WERI-Rb-1 (cell line): ENCODE data around the gene CAMKK1.

Source experiments
- DNase-seq: peaks from one replicate; pipeline ENCODE4 v3.0.0-alpha.2; 2020
- H3K27ac ChIP-seq: fragments of 250-450 bp; sonication (Bioruptor Pico); 2 replicates; pipeline ENCODE4 v1.5.1; 2020; ENCODE audit warnings: mild to moderate bottlenecking, moderate library complexity
- H3K27me3 ChIP-seq: fragments of 250-450 bp; sonication (Bioruptor Pico); 2 replicates; pipeline ENCODE4 v1.5.1; 2021; ENCODE audit warnings: mild to moderate bottlenecking, low read depth, moderate library complexity; ENCODE audit not compliant: insufficient read depth, severe bottlenecking
- H3K36me3 ChIP-seq: fragments of 250-450 bp; sonication (Bioruptor Pico); 2 replicates; pipeline ENCODE4 v1.5.1; 2020; ENCODE audit warnings: mild to moderate bottlenecking, moderate library complexity
- H3K4me3 ChIP-seq: 2 replicates; pipeline ENCODE4 v1.5.1; 2011; ENCODE audit warnings: low read depth, mild to moderate bottlenecking, control low read depth, low read length
- H3K9me3 ChIP-seq: fragments of 250-450 bp; sonication (Bioruptor Pico); 2 replicates; pipeline ENCODE4 v1.5.1; 2021; ENCODE audit warnings: mild to moderate bottlenecking, moderate library complexity; ENCODE audit not compliant: severe bottlenecking
- CTCF ChIP-seq: IDR thresholded peaks from 2 replicates; pipeline ENCODE4 v1.5.1; 2011; ENCODE audit warnings: low read depth, mild to moderate bottlenecking, control low read depth, inconsistent platforms, low read length

CAMKK1 gene

DNA sequence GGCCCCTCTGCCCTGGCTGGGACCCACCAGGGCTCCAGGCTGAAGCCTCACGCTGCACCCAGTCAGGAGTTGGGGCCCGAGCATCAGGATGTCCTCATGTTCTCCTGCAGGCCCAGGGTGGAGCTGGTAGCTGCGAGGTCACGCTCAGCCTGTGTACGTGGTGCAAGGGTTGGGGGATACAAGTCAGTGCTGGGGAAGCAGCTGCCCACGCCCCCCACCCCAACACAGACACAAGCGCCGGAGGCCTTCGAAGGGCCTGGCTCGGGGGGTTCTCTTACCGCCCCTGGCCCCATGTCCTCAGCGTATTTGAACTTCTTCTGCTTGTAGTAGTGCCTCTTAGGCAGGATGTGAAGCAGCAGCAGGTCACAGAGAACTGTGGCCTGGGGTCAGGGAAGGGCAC lies 4.9 kb upstream of the CAMKK1 start:
- H3K27me3 ChIP-seq = no peaks in the 10 kb centered on the region
- no peaks in the 10 kb centered on the region for H3K36me3 ChIP-seq
- H3K4me3 ChIP-seq = no peak overlapping the region
- TF ChIP-seq CTCF = no peak
- no peak overlapping the region for H3K27ac ChIP-seq
- no peaks in the 10 kb centered on the region for H3K9me3 ChIP-seq
- DNase-seq = no peak

- no peaks in the 10 kb centered on the region for H3K9me3 ChIP-seq
- no peaks in the 10 kb centered on the region for H3K27me3 ChIP-seq
- TF ChIP-seq CTCF = no peak
- no peak for DNase-seq
- H3K36me3 ChIP-seq = no peaks in the 10 kb centered on the region
- no peak overlapping the region for H3K4me3 ChIP-seq
- H3K27ac ChIP-seq = no peak overlapping the region; the same call in 1 of the 2 replicates
Observed at GRCh38 chr17:3896968-3897235, 4.0 kb upstream of the CAMKK1 start.

DNA sequence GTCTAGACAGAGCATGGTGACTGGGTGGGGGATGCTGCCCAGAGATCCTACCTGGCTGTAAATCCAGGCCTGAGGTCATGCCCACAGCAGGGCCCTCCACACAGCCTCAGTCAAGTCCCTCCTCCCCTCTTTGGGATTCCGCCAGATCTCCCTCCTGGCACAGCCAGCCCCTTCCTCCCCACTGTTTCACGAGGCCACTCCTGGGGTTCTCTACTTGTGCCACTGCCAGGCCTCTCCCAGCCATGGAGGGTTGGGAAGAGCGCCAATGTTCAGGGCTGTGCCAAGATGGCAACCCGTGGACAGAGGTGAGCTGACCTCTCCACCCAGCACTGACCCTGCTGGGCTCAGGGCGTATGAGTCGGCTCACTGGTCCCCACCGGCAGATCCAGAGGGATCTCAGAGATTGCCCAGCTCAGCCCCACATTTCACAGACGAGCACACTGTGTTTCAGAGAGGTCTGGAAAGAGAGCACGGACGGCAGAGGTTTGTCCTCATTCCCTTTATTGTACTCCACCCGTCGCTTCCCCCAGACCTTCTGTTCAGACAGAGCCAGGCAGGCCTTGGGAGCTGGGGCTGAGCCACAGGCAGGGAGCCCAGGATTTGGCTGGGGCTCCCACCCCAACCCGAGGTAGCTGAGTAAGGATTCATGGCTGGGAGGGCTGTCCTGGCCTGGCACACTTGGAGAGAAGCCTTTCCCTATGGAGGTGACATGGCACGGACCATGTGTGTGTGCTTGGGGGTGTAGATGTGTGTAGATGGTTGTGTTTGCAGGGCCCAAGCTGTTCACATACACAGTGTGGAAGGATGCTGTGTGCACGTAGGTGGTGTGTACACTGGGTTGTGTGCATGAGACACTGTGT lies 3.5 kb upstream of the CAMKK1 start:
- no peaks in the 10 kb centered on the region for H3K9me3 ChIP-seq
- H3K27ac ChIP-seq = peak overlapping the region; percentile 38
- H3K27me3 ChIP-seq = no peaks in the 10 kb centered on the region
- no peak for DNase-seq
- TF ChIP-seq CTCF = no peak
- H3K36me3 ChIP-seq = no peaks in the 10 kb centered on the region
- no peak overlapping the region for H3K4me3 ChIP-seq

DNA sequence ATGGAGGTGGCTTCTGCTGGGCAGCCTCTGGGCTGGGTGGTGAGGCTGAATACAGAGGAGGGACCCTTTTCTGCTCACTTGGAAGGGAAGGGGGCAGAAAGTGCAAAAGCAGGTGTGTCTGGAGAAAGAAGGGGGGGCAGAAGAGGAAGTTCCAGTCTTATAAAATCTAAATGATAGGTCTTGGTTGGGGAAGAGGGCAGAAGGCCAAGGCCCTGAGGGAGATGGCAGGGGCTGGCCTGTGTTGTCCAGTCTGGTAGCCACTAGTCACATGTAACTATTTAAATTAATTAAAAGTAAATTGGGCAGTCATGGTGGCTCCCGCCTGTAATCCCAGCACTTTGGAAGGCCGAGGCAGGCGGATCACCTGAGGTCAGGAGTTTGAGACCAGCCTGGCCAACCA lies 2.5 kb upstream of the CAMKK1 start:
- H3K9me3 ChIP-seq = no peaks in the 10 kb centered on the region
- H3K4me3 ChIP-seq = no peak overlapping the region
- H3K27me3 ChIP-seq = no peaks in the 10 kb centered on the region
- peak overlapping the region; percentile 84 for H3K27ac ChIP-seq
- DNase-seq = no peak
- TF ChIP-seq CTCF = no peak
- no peaks in the 10 kb centered on the region for H3K36me3 ChIP-seq

DNA sequence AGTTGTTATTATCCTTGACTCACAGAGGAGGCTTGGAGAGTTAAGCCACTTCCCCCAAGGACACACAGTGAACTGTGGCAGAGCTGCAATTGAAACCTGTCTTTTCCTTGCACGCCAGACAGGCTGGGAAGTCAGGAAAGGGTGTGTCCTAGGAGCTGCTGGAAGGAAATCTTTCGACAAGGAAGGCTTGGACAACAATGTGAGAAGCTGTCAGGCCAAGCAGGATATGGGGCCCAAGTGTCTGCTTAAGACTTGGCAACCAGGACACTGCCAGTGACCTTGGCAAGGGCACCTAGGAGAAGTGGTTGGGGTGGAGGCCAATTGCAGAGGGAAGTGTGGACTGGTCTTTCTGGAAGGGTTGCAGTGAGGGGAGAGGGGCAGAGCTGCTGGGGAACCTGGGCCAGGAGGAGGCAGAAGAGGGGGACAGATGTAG lies 2.1 kb upstream of the CAMKK1 start:
- Histone ChIP-seq H3K27ac (peak overlapping the region; percentile 84), H3K4me3 (no peak overlapping the region)
- peak; percentile 42 for DNase-seq

More for the DNA sequence above, 2.1 kb upstream of the CAMKK1 start:
- Histone ChIP-seq H3K36me3 (no peaks in the 10 kb centered on the region; the same call in 1 of the 2 replicates), H3K27me3 (no peaks in the 10 kb centered on the region), H3K9me3 (no peaks in the 10 kb centered on the region)
- TF ChIP-seq CTCF = no peak
